TTC549 (cell line): ENCODE results near the gene AGBL1.

Experiments used
- FAIRE-seq: peaks from 2 replicates; lab custom pipeline; 2012; peaks lifted over from hg19 to GRCh38; lab: Jason Lieb, UNC

Gene AGBL1

DNA sequence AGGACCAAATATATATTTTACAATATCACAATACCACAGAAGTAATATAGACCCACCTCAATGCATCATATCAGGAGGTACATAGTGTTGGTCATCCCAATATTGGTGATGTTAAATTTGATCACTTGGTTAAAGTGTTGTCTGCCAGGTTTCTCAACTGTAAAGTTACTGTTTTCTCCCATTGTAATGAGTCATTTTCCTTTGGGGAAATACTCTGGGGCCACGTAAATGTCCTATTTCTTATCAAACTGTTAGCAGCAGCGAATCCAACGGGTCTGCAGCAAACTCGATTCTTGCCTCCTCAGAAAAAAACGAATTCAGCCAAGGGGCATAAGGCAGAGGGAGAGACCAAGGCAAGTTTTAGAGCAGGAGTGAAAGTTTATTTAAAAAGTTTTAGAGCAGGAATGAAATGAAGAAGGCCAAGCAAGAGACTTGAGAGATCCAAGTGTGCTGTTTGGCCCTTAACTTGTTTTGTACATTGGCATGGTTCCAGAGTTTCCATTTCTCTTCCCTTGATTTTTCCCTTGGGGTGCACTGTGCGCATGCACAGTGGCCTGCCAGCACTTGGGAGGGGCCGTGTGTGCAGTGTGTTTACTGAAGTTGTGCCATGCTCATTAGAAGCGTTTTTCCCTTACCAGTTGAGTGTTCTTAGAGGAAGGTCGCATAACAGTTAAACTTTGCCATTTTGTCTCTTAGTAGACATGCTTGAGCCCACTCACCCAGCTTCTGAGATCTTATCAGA is 512.5 kb downstream of the AGBL1 start:
- FAIRE-seq = no peak

DNA sequence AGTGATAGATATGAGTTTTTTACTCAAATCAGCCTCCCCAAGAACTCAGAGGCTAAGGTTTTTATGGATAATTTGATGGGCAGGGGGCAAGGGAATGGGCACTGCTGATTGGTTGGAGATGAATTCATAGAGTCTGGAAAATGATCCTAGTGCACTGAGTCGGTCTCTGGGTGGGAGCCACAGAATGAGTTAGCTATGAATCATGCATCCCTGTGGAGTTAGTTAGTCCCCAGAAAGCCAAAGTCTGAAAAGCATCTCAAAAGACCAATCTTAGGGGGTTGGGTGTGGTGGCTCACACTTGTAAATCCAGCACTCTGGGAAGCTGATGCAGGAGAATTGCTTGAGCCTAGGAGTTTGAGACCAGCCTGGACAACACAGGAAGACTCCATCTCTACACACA is 516.1 kb downstream of the AGBL1 start:
- no peak for FAIRE-seq

DNA sequence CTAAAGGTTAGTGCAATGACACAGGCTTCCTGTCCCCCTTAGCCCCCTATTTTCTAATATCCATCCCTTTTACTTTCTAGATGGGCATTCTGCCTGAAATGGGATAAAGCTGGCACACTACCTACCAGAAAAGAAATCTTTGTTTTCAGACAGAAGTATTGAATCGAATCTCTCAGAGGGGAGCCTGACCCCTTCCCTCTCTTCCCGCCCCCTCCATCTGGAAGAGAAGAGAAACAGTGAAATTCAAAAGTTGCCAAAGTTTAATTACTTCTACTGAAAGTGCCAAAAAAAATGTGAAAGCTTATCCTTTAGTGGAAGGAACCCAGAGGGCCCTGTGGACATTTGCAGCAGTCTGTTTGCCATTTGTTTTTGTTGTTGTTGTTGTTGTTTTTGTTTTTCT is 523.8 kb downstream of the AGBL1 start:
- no peak for FAIRE-seq

DNA sequence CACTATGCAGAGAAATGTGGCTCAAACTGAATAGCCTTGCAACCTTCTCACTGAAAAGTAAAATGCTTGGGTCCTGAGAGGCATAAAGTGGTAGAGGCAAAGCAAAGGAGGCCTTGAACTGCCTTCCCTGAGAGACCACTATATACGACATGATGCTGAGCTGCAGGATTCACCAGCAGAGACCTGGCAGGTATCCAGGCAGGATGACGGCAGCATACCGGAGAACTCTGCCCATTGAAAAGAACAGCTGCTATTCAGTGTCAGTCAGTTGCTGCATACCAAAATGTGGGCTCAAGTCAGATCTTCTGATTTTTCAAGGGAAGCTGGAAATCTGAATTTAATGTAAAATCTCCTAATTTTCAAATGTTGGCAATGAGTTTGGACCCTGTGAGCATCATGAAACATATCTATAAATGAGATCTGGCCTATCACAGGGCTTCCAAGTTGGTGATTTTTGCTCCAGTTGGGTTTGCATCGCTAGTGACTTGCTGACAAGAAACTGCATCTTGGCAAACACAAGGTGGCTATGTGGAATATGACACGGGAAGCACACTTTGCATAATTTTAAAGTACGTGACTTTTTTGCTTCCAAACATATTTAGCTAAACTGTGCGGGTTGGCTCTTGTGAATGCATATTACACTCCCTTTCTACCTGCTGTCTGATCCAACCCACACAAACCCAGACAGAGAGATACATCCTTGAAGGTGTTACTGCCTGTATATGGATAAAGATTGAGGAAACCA is 529.0 kb downstream of the AGBL1 start:
- FAIRE-seq = no peak

DNA sequence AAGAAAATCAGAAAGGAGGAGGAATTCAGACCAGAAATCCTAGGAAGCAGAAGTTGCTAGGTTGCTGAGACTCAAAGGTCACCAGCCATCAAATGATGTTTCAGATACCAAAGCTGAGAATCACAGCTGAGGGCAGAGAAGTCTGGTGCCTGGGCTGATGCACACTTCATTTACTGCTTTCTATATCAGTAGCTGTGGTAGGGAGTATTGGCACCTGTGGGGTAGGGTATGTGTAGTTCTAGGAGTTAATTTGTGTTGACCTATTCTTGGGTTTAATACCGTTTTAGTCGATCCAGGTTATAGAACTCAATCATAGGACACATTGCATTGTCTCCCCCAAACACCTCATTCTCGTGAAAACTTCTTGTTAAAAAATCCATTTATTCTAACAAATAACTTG is 529.6 kb downstream of the AGBL1 start:
- FAIRE-seq = no peak

DNA sequence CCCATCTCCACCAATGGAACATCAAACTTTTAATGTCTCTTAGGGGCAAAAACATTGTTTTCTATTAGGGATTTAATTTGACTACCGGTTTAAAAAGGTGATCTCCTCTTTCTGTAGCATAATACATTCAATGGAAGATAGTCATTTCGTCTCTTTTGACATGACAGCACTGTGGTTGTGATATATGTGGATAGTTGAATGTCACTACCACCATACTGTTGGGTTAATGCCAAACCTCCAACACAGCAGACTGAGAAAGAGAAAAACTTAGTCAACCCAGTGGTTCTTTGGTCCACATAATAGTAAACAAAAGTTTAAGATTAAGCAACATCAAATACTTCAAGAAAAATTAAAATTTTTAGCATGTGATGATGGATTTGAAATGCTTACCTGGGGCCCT is 530.4 kb downstream of the AGBL1 start:
- no peak for FAIRE-seq

DNA sequence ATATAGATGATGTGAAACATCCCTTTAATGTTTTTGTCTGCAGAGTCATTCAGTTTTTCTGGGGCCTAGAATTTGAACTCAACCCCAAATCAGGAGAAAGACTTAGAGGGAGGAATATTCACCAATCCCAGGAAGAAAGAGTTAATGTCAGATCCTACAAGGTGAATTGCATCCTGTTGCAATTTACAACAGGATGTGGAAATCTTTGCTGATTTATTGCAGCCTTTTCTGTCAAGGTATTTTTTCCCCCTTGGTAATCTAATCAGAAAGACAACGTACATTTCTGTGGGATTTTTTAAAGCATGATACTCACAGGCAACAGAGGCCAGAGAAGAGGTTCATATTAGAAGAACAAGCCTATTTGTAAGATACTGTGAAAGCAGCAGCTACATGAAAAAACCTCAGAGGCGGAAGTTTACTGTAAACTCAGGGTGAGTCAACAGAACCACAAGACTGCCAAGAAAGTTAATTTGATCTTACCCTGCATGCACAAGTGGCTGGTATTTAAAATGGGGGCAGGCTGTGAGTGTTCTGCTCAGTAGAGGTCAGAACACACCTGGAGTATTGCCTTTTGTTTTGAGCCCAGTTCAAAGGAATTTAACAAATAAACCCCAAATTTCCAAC is 531.9 kb downstream of the AGBL1 start:
- FAIRE-seq = no peak

DNA sequence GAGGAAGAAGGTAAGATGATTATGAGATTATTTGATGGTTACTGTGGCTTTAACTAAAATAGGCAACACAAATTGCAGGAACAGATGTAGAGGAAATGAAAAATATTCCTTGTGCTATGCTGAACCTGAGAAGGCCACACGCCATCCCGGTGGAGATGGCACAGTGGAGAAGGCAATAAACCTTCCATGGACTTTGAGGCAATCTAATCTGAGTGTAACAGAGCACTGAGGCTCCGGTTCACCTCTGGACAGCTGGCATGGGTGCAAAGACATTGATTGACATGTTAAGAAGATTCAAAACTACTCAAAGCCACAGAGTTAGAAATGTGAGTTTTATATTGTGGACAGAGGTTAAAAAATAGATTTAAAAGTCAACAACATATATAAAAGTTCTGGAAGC is 535.7 kb downstream of the AGBL1 start:
- no peak for FAIRE-seq

DNA sequence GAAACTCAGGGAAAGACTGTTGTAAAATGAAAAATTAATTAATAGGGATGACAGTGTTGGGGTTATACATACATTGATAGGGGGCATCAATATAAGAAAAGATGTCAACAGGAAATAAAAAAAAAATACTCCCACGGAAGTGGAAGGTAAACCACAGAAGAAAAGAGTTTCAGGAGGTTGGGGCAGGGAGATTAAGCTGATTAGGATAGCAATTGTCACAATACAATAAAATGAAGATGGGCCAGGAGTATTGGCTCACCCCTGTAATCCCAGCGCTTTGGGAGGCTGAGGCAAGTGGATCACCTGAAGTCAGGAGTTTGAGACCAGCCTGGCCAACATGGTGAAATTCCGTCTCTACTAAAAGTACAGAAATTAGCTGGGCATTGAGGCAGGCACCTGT is 536.1 kb downstream of the AGBL1 start:
- no peak for FAIRE-seq

DNA sequence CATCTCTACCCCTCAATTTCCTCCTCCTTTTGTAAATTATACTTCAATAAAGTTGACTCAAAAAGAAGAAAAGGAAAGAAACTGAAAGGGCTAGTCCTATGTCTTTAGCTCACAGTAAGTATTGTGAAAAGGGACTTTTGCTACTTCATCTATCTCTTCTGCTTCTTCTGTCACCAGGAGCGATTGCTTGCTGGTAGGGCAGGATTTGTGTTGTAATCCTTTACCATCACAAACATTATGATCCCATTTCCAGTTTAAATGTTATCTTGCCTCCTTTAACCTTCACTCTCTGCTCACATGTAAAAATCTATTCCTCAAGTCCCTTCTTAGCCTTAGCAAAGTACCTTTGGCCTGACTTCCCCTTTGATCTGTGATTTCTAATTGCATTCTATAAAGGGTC is 537.1 kb downstream of the AGBL1 start:
- no peak for FAIRE-seq

DNA sequence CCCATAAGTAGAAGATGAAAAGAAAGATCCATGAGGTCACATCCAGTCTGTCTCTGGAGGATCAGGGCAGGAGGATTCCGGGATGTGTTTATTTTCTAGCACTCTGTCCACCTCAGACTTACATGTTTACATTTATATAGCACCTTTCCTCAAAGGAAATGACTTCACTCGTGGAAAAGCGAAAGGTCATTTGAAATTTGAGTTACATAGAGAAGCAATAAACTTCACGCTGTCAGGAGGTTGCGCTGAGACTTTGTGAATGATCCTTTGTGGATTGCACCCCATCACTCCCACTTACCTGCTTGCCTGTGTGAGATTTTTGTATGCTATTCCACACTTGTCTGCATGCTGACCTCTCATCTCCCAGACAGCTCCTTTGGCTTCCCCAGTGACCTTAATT is 540.5 kb downstream of the AGBL1 start:
- FAIRE-seq = no peak

DNA sequence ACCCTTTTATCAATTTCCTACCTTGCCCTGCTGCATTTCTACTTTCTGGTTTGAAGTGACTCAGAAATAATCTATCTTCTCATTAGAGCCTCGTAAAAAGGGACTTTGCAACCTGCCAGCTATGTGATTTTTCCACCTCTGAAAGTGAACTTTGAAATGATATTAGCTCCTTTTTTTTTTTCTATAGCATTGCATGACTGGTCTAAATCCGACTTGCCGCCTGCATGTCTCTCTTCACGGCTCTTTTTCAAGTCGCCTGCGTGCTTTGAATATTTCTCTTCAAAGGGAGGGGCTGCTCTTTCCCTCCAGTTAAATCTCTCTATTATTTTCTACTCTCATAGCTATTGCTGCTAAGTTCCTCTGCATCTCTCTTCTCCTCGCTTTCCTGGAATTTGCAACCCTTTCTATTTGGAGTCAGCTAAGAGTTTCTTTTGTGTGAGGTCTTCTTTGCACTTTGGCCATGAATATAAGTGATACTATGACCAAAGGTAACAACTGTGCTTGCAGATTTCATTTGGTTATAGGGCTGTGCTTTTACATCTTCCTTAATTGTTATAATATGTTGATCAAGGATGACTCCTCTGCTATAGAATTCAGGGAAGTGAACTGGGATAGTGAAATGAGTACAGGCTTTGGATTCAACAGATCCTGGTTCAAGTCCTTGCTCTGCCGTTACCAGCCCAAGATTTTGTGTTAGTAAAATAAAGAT is 541.1 kb downstream of the AGBL1 start:
- FAIRE-seq = no peak

DNA sequence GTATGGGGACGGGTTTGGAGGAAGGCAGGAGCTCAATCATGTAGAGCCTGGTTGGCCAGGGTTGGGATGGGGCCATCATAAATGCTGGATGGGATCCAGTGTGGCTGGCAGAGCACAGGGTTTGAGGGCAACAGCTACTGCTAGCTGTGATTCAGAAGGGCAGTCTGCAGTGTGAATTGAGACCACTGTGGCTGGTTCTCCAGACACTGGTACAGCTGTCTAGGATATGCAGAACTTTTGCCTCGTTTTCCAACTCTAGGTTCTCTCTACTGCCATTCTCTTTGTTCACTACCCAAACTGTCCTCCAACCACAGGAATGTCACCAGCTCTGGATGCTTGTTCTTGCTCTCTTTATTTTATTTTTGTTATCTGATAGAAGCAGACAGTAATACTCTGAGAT is 543.6 kb downstream of the AGBL1 start:
- FAIRE-seq = no peak

DNA sequence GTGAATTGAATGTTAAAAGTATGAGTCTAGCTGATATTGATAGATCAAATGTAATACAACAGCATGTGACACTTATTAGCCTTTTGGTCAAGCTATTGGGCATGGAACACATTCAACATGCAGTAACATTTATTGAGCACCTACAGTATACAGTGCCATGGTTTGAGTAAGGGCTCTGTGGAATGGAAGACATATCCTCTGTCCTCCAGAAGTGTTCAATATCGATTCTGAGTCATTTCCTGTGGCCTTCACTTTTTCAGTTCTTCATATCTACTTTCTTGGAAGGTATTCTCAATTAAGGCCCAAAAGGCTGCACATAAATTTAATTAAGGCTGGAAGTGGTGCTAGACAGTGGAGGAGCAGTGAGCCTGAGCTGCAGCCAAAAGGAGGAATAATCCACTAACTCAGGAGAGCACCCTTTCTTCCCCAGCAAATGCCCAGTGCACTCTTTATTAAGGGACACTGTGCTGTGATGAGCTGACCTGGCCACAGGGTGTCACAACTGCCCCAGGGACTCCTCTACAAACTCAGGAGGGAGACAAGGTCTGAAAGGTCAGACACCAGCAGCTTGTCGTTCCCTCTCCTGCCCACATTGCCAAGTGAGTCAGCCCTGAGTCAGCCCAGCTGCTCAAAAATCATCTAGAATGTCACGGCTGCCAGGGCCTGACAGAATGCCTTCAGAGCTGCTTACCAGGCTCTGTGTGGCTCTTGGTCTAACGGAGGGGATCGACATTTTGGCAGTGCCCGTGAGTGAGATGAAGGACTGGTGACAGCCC is 544.8 kb downstream of the AGBL1 start:
- FAIRE-seq = no peak

DNA sequence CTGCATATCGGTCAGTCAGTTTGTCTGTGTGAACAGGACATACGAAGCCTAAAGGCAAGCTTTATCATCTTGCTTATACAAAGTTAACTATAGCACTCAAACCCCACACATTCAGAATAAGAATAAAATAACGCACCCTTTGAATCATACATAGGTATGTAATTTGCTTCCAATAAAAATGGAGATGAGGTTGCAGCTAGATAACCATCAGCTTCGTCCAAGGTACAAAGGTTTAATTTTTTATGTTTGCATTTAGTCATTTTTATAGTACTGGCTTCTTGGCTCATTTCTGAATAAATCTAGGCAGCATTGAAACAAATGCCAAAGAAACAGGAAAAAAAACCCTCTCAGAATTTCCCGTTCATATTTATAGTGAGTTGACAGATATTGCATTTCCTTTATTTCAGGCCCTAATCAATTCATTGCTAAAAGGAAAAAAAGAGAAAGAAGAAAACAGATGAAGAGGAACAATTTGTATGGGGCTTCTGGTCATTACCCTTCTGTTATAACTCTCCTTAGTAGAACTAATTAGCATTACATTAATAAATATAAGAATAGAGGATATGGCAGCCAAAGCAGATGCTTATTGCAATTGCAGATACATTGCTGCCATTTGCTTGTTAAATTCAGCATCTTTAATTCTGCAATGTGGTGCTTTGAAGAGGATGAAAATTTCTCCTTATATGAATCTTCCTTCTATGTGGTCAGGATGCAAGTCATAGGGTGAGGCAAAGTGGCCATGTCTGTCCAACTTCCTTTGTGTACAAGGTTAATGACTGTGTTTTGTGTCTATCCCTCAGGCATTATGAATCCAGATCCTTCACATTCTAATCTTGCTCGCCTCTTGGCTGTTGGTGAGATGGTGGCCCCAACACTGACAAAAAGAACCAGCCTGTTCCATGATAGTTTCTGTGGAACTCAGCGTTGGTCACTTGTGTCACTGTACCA is 550.0 kb downstream of the AGBL1 start:
- FAIRE-seq = no peak

DNA sequence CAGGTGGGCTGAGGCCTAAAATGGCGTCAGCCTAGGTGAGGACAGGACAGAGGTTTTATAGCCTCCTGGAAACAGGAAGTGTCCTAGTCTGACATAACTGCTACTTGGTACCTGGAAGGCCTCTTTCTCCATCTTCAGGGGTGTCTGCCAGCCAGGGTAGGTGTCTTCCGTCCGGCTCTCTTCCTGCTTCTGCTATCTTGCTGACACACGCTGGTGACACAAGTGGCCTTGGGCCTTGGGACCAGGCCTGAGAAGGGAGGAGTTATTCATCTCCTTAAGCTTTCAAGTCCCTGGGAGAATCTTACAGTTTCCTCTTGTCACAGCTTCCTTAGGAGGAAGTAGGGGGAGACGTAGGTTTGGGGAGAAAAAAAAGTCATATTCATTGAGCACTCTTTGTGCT is 551.3 kb downstream of the AGBL1 start:
- no peak for FAIRE-seq

DNA sequence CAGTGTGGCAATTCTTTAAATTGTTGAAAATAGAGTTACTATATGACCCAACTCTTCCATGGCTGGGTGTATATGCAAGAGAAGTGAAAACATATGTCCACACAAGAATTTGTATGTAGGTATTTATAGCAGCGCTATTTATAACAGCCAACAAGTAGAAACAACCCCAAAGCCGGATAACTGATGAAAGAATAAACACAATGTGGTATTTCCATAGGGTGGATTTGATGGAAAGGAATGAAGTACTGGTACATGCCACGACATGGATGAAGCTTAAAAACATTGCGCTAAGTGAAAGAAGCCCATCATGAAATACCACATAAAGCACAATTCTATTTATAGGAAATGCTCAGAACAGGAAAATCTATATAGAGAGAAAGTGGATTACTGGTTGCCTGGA is 554.5 kb downstream of the AGBL1 start:
- no peak for FAIRE-seq

DNA sequence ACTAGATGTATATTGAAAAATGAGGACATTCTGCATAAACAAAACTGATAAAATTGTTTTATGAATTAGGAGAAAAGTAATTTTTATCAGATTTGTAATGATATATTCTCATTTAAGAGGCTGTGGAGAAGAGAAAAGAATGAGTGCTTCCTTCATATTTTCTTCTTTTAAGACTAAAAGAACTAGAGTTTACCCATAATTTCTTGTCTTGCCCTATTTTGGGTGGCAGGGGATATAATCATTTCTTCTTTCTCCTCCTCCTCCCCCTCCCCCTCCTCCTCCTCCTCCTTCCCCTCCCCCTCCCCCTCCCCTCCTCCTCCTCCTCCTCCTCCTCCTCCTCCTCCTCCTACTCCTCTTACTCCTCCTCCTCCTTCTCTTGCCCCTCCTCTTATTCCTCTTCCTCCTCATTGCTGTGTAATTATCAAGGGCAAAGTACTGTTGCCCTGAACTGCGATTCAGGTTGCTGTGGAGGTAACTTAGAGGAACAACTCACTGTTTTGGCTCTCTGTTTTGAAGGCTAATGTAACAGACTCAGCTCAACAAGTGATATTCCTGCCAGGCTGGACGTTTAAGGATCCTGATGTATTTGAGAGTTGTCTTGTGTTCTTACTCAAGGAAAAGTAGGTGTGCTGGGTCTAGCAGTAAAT is 555.4 kb downstream of the AGBL1 start:
- FAIRE-seq = no peak

DNA sequence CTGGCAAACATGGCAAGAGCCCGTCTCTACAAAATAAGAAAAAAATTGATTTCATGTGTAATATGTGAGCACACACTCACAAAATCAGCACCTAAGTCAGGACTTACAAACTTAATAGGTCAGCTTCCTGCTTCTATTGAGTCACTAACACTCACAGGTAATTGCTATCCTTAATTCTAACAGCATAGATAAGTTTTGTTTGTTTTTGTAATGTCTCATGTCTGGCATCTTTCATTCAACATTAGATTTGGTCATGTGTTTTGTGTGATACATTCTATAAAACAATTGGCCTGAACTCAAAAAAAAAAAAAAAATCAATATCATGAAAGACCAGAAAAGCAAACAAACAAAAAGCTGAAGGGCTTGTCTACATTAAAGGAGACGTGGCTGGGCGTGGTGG is 564.7 kb downstream of the AGBL1 start:
- no peak for FAIRE-seq

DNA sequence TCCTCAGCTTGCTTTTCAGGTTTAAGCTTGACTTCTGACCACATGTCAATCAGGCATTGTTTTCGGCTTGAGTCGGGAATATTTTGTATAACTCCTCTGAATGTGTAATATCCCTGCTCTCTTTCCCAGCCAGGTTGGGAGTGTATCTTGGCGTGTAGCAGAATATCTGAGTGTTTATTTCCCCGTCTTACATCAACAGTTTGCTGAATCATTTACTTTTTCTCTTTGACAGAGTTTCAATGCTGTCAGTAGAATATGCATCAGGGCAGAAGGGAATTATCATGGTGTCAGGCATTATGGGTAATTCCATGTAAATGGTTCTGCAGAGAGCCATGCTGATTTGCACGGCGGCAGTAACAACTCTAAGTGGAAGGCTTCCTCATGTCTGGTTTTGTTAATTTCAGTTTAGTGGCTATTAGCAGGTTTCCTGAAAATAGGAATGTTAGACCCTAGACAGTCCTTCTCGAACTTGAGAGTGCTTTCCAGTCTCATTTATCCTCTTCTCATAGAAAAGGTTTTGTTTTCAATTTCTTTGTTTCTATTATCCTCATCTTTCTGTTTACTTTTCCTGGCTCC is 566.3 kb downstream of the AGBL1 start:
- FAIRE-seq = no peak
